Measurements from ENCODE around the gene PSENEN. TPM values are rescaled to one million over a fixed set of nuclear protein-coding genes. Genes with fewer than 3 reads are reported as not detected.
"Not testable (repeated sequence)": the region's sequence is repeated elsewhere in the genome, so short reads cannot be mapped to it uniquely, and the experiment has no call there.

The PSENEN gene
- total RNA-seq, 1 experiment from 2014 or later, result 65.0 TPM

DNA sequence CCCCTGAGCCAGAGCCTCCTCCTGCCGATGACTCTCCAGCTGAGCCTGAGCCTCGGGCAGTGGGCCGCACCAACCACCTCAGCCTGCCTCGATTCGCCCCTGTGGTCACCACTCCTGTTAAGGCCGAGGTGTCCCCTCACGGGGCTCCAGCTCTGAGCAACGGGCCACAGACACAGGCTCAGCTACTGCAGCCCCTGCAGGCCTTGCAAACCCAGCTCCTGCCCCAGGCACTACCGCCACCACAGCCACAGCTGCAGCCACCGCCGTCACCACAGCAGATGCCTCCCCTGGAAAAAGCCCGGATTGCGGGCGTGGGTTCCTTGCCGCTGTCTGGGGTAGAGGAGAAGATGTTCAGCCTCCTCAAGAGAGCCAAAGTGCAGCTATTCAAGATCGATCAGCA is 24.1 kb upstream of the PSENEN start:
- no TSS peak for BruUV-seq (replicated peaks)
- Mint-ChIP-seq H3K36me3 (ENCODE audit: insufficient read depth, unreplicated experiment) (peaks cover 60% of the 10 kb centered on the region), H3K4me3 (ENCODE audit: unreplicated experiment) (no peak overlapping the region), H3K27ac (ENCODE audit: low read depth, unreplicated experiment) (no peak overlapping the region), H3K4me1 (ENCODE audit: insufficient read depth, unreplicated experiment) (peaks cover 15% of the 10 kb centered on the region), H3K27me3 (ENCODE audit: insufficient read depth, unreplicated experiment) (no peaks in the 10 kb centered on the region), H3K9me3 (ENCODE audit: unreplicated experiment) (no peaks in the 10 kb centered on the region)
- intact Hi-C loops (cut with micrococcal nuclease), result no loop called here
- no peak for DNase-seq (ENCODE audit: unreplicated experiment)
- ChIA-PET POLR2A (no interaction called here), CTCF (interaction anchor here (0.7 kb wide), 1 partner anchor 174 kb away, joined by 3 read pairs; no protein-coding TSS in a partner anchor)
- TF ChIP-seq CTCF (IDR thresholded peaks at IDR 0.05; ENCODE audit: unreplicated experiment), result no peak

GRCh38 chr19:35722461-35722860 is 23.0 kb upstream of the PSENEN start:
- POLR2A ChIA-PET, result no interaction called here
- no peak for TF ChIP-seq CTCF (IDR thresholded peaks at IDR 0.05; ENCODE audit: unreplicated experiment)
- H3K4me1 Mint-ChIP-seq (ENCODE audit: insufficient read depth, unreplicated experiment), result peaks cover 11% of the 10 kb centered on the region

DNA sequence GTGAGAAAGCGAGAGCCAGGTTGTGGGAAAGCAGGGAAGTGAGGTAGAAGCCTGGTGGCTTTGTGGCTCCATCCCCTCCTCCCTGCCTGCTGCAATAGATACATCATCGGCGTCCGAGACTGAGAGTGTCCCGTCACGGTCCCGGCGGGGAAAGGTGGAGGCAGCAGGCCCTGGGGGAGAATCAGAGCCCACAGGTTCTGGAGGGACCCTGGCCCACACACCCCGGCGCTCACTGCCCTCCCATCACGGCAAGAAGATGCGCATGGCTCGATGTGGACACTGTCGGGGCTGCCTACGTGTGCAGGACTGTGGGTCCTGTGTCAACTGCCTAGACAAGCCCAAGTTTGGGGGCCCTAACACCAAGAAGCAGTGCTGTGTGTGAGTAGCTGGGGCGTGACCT is 22.6 kb upstream of the PSENEN start:
- Mint-ChIP-seq H3K4me3 (ENCODE audit: unreplicated experiment) (no peak overlapping the region), H3K36me3 (ENCODE audit: insufficient read depth, unreplicated experiment) (peaks cover 75% of the 10 kb centered on the region), H3K27me3 (ENCODE audit: insufficient read depth, unreplicated experiment) (no peaks in the 10 kb centered on the region), H3K9me3 (ENCODE audit: unreplicated experiment) (no peaks in the 10 kb centered on the region), H3K4me1 (ENCODE audit: insufficient read depth, unreplicated experiment) (peaks cover 11% of the 10 kb centered on the region), H3K27ac (ENCODE audit: low read depth, unreplicated experiment) (no peak overlapping the region)
- intact Hi-C loops (cut with micrococcal nuclease), result no loop called here
- CTCF ChIA-PET, result no interaction called here
- BruUV-seq (replicated peaks), result no TSS peak
- POLR2A ChIA-PET, result interaction anchor here (0.7 kb wide), 1 partner anchor 17 kb away, joined by 3 read pairs; no protein-coding TSS in a partner anchor
- no peak for TF ChIP-seq CTCF (IDR thresholded peaks at IDR 0.05; ENCODE audit: unreplicated experiment)
- DNase-seq (ENCODE audit: unreplicated experiment), result no peak

More at GRCh38 chr19:35722461-35722860, 23.0 kb upstream of the PSENEN start:
- CTCF ChIA-PET, result no interaction called here
- Mint-ChIP-seq H3K36me3 (ENCODE audit: insufficient read depth, unreplicated experiment) (peaks cover 71% of the 10 kb centered on the region), H3K27me3 (ENCODE audit: insufficient read depth, unreplicated experiment) (no peaks in the 10 kb centered on the region), H3K27ac (ENCODE audit: low read depth, unreplicated experiment) (no peak overlapping the region), H3K9me3 (ENCODE audit: unreplicated experiment) (no peaks in the 10 kb centered on the region), H3K4me3 (ENCODE audit: unreplicated experiment) (no peak overlapping the region)
- no peak for DNase-seq (ENCODE audit: unreplicated experiment)
- intact Hi-C loops (cut with micrococcal nuclease), result no loop called here
- BruUV-seq (replicated peaks), result no TSS peak

DNA sequence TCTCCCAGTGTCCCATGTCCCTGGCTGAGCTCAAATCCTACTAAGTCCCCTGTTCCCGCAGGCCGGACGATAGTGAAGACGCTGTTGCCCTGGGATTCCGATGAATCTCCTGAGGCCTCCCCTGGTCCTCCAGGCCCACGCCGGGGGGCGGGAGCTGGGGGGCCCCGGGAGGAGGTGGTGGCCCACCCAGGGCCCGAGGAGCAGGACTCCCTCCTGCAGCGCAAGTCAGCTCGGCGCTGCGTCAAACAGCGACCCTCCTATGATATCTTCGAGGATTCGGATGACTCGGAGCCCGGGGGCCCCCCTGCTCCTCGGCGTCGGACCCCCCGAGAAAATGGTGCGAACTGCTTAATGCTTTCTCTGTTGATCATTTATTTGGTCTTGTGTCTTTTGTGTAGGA is 21.8 kb upstream of the PSENEN start:
- H3K9me3 Mint-ChIP-seq (ENCODE audit: unreplicated experiment), result no peaks in the 10 kb centered on the region
- ChIA-PET CTCF (interaction anchor here (0.6 to 0.8 kb wide), 3 partner anchors 64 to 207 kb away, joined by 4 read pairs; no protein-coding TSS in a partner anchor), POLR2A (interaction anchor here (0.7 kb wide), 1 partner anchor 17 kb away, joined by 3 read pairs; no protein-coding TSS in a partner anchor)
- peaks cover 11% of the 10 kb centered on the region for H3K4me1 Mint-ChIP-seq (ENCODE audit: insufficient read depth, unreplicated experiment)
- no peak overlapping the region for H3K4me3 Mint-ChIP-seq (ENCODE audit: unreplicated experiment)
- no peak for TF ChIP-seq CTCF (IDR thresholded peaks at IDR 0.05; ENCODE audit: unreplicated experiment)
- H3K36me3 Mint-ChIP-seq (ENCODE audit: insufficient read depth, unreplicated experiment), result peaks cover 83% of the 10 kb centered on the region
- DNase-seq (ENCODE audit: unreplicated experiment), result no peak
- intact Hi-C loops (cut with micrococcal nuclease), result no loop called here
- H3K27ac Mint-ChIP-seq (ENCODE audit: low read depth, unreplicated experiment), result no peak overlapping the region
- no TSS peak for BruUV-seq (replicated peaks)
- no peaks in the 10 kb centered on the region for H3K27me3 Mint-ChIP-seq (ENCODE audit: insufficient read depth, unreplicated experiment)

- H3K4me3 Mint-ChIP-seq (ENCODE audit: unreplicated experiment); H3K27me3 Mint-ChIP-seq (ENCODE audit: insufficient read depth, unreplicated experiment); BruUV-seq (replicated peaks); POLR2A ChIA-PET; H3K27ac Mint-ChIP-seq (ENCODE audit: low read depth, unreplicated experiment); intact Hi-C loops (cut with micrococcal nuclease); DNase-seq (ENCODE audit: unreplicated experiment); H3K9me3 Mint-ChIP-seq (ENCODE audit: unreplicated experiment): not testable (repeated sequence)
- Mint-ChIP-seq H3K36me3 (ENCODE audit: insufficient read depth, unreplicated experiment) (peaks cover 88% of the 10 kb centered on the region), H3K4me1 (ENCODE audit: insufficient read depth, unreplicated experiment) (peaks cover 11% of the 10 kb centered on the region)
- CTCF ChIA-PET, result interaction anchor here (0.6 to 0.8 kb wide), 2 partner anchors 176 to 207 kb away, joined by 4 read pairs; no protein-coding TSS in a partner anchor
These were observed 21.3 kb upstream of the PSENEN start for GRCh38 chr19:35724132-35724531.
